OCI-LY3 (cell line): ENCODE measurements around the gene DEGS2.

Experiments used
- H2AFZ ChIP-seq: fragments of 200-600, 300-600 bp; shearing (Covaris generic); 2 replicates; pipeline ENCODE4 v1.6.0; 2014; ENCODE audit warnings: antibody characterized with exemption, low read depth, low read length
- H3K27ac ChIP-seq: fragments of 200-600, 300-600 bp; sonication (generic); 2 replicates; pipeline ENCODE4 v1.5.1; 2014; ENCODE audit warnings: mild to moderate bottlenecking, low read length, moderate library complexity, mixed read lengths
- H3K27me3 ChIP-seq: fragments of 200-600, 300-600 bp; sonication (generic); 2 replicates; pipeline ENCODE4 v1.6.1; 2014; ENCODE audit warnings: low read depth, low read length, mixed read lengths
- H3K36me3 ChIP-seq: fragments of 200-600, 300-600 bp; sonication (generic); replicated peaks from 2 replicates; pipeline ENCODE3; 2014; ENCODE audit warnings: low read depth, low read length, mixed read lengths
- H3K4me1 ChIP-seq: fragments of 300-600, 200-600 bp; sonication (generic); 2 replicates; pipeline ENCODE4 v1.6.1; 2014; ENCODE audit warnings: low read length, mixed read lengths
- H3K4me2 ChIP-seq: fragments of 200-600, 300-600 bp; sonication (generic); 2 replicates; pipeline ENCODE4 v1.6.1; 2014; ENCODE audit warnings: low read length, mixed read lengths
- H3K4me3 ChIP-seq: fragments of 300-600, 200-600 bp; sonication (generic); 2 replicates; pipeline ENCODE4 v1.5.1; 2014; ENCODE audit warnings: antibody characterized with exemption, mild to moderate bottlenecking, low read length, moderate library complexity
- H3K79me2 ChIP-seq: fragments of 300-600, 200-600 bp; shearing (Covaris generic); 2 replicates; pipeline ENCODE4 v1.6.1; 2014; ENCODE audit warnings: mild to moderate bottlenecking, low read length, mixed read lengths
- H3K9ac ChIP-seq: fragments of 300-600, 200-600 bp; shearing (Covaris generic); 2 replicates; pipeline ENCODE4 v1.6.0; 2014; ENCODE audit warnings: mild to moderate bottlenecking, low read length, moderate library complexity
- H3K9me3 ChIP-seq: fragments of 200-600, 300-600 bp; shearing (Covaris generic); 2 replicates; pipeline ENCODE4 v1.6.1; 2014; ENCODE audit warnings: low read length, mixed read lengths; ENCODE audit not compliant: insufficient read depth
- H4K20me1 ChIP-seq: fragments of 200-600, 300-600 bp; sonication (generic); 2 replicates; pipeline ENCODE4 v1.6.1; 2016; ENCODE audit warnings: low read length, mixed read lengths; ENCODE audit not compliant: insufficient read depth
- EZH2phosphoT487 ChIP-seq: fragments of 200-600 bp; shearing (Covaris generic); IDR thresholded peaks from 2 replicates; pipeline ENCODE4 v1.6.1; 2018; ENCODE audit warnings: antibody characterized with exemption, mixed run types, low read depth
- TF ChIP-seq, protein P1 (sequence below): fragments of 200-600, 300-600 bp; sonication (generic); IDR thresholded peaks from 2 replicates; pipeline ENCODE4 v1.5.1; 2014; ENCODE audit warnings: antibody characterized with exemption, low read length, low read depth

Gene DEGS2

DNA sequence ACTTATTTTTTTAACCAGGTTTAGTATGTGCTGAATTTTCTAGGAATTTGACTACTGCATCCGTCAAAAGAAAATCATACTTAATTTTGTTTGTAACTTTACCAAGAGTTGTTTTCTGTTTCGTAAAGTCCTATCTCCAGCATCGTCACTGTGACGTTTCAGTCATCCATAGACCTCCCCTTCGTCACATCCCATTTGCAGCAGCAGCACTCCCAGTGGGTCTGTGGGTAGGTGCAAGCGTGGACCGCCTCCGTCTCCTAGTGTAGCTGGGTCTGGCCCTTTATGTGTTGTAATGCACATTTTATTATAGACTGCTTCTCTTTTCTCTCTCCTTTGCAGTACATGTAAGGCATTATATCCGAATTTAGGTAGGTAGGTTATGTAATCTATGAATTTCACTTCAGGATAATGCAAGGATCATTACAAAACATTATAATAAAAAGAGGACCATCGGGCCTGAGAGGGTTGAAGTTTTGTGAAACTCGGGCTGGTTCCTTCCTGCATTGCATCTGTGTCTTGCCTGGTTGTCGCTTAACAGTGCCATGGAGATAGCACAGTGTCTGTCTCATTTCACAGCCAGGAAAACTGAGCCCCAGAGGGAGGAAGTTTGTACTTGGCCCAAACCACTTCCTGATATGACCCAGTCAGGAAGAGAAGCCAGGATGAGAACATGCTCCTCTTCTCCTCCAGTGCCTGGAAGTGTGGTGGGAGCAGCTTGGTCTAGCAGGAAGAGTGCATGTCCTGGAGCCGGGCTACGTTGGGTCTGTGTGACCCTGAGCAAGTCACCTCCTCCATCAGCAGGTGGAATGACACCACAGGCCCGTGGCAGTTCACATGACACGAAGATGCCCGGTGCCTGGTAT is 53.0 kb downstream of the DEGS2 start:
- H4K20me1 ChIP-seq = no peaks in the 10 kb centered on the region
- H3K27ac ChIP-seq = no peak overlapping the region

DNA sequence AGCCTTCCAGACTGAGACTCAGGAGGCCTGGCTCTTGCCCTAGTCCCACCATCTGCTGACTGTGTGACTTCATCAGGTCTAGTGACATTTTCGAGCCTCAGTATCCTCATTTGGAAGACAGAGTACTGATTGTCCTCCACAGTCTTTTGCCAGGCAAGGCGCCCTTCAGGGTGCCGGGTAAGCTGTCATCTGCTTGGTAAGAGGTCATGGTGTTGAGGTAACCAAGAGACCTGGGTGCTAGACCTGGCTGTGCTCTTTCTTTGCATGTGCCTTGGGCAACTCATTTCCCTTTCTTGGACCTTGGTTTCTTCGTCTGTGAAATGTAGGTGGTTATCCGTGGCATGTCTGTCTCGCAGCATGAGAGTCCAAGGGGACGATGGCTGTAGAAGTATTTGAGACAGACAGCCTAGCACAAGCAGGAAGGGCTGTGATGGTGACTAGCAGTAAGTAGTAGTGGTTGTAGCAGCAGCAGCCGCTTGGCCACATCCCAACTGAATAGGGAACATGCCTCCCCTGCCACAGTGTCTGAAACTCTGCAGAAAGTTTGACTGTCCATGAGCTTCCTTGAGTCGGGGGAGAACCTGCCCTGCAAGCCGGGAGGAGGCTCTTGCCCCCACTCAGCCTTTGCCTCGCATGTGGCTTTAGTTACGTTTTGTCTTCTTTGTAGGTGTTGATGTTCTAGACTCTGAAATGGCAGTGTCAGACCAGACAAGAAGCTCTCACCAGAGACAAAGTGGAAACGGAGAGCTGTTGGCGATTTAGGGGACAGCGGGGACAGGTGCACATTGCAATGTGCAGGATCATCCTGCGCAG is 53.9 kb downstream of the DEGS2 start:
- H3K27me3 ChIP-seq = no peaks in the 10 kb centered on the region
- H3K27ac ChIP-seq = no peak overlapping the region
- H3K9ac ChIP-seq = no peak overlapping the region
- H3K9me3 ChIP-seq = no peaks in the 10 kb centered on the region
- peaks cover 6% of the 10 kb centered on the region for H3K4me1 ChIP-seq
- no peak overlapping the region for H3K4me3 ChIP-seq
- no peak overlapping the region for H3K4me2 ChIP-seq
- no peaks in the 10 kb centered on the region for H4K20me1 ChIP-seq
- H2AFZ ChIP-seq = no peak overlapping the region
- H3K79me2 ChIP-seq = no peaks in the 10 kb centered on the region
- TF ChIP-seq, protein P1, sequence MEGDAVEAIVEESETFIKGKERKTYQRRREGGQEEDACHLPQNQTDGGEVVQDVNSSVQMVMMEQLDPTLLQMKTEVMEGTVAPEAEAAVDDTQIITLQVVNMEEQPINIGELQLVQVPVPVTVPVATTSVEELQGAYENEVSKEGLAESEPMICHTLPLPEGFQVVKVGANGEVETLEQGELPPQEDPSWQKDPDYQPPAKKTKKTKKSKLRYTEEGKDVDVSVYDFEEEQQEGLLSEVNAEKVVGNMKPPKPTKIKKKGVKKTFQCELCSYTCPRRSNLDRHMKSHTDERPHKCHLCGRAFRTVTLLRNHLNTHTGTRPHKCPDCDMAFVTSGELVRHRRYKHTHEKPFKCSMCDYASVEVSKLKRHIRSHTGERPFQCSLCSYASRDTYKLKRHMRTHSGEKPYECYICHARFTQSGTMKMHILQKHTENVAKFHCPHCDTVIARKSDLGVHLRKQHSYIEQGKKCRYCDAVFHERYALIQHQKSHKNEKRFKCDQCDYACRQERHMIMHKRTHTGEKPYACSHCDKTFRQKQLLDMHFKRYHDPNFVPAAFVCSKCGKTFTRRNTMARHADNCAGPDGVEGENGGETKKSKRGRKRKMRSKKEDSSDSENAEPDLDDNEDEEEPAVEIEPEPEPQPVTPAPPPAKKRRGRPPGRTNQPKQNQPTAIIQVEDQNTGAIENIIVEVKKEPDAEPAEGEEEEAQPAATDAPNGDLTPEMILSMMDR = no peak
- TF ChIP-seq EZH2phosphoT487 = no peak
- H3K36me3 ChIP-seq = no peaks in the 10 kb centered on the region

More for the DNA sequence above, 53.0 kb downstream of the DEGS2 start:
- Histone ChIP-seq H3K4me3 (no peak overlapping the region), H2AFZ (no peak overlapping the region), H3K79me2 (no peaks in the 10 kb centered on the region), H3K4me1 (peaks cover 6% of the 10 kb centered on the region), H3K4me2 (no peak overlapping the region), H3K9me3 (no peaks in the 10 kb centered on the region), H3K36me3 (no peaks in the 10 kb centered on the region), H3K9ac (no peak overlapping the region), H3K27me3 (no peaks in the 10 kb centered on the region)
- TF ChIP-seq, protein P1 = no peak
- TF ChIP-seq EZH2phosphoT487 = no peak

GRCh38 chr14:100104523-100105300 is 54.7 kb downstream of the DEGS2 start:
- H4K20me1 ChIP-seq = no peaks in the 10 kb centered on the region
- TF ChIP-seq, protein P1 = no peak
- TF ChIP-seq EZH2phosphoT487 = no peak
- no peaks in the 10 kb centered on the region for H3K36me3 ChIP-seq
- H3K27me3 ChIP-seq = no peaks in the 10 kb centered on the region
- no peaks in the 10 kb centered on the region for H3K79me2 ChIP-seq
- no peak overlapping the region for H3K4me3 ChIP-seq
- H3K4me2 ChIP-seq = no peak overlapping the region
- no peak overlapping the region for H2AFZ ChIP-seq
- H3K27ac ChIP-seq = no peak overlapping the region
- peaks cover 6% of the 10 kb centered on the region for H3K4me1 ChIP-seq
- H3K9me3 ChIP-seq = no peaks in the 10 kb centered on the region
- H3K9ac ChIP-seq = no peak overlapping the region

GRCh38 chr14:100104006-100104352 is 55.5 kb downstream of the DEGS2 start:
- no peak for TF ChIP-seq EZH2phosphoT487
- TF ChIP-seq, protein P1 = no peak
- Histone ChIP-seq H3K9me3 (no peaks in the 10 kb centered on the region), H3K36me3 (no peaks in the 10 kb centered on the region), H3K27ac (no peak overlapping the region), H3K27me3 (no peaks in the 10 kb centered on the region), H4K20me1 (no peaks in the 10 kb centered on the region), H3K79me2 (no peaks in the 10 kb centered on the region), H2AFZ (no peak overlapping the region), H3K4me3 (no peak overlapping the region), H3K9ac (no peak overlapping the region), H3K4me2 (no peak overlapping the region), H3K4me1 (peaks cover 6% of the 10 kb centered on the region)
